ENCODE data around the gene LPCAT1.

LPCAT1 gene

DNA sequence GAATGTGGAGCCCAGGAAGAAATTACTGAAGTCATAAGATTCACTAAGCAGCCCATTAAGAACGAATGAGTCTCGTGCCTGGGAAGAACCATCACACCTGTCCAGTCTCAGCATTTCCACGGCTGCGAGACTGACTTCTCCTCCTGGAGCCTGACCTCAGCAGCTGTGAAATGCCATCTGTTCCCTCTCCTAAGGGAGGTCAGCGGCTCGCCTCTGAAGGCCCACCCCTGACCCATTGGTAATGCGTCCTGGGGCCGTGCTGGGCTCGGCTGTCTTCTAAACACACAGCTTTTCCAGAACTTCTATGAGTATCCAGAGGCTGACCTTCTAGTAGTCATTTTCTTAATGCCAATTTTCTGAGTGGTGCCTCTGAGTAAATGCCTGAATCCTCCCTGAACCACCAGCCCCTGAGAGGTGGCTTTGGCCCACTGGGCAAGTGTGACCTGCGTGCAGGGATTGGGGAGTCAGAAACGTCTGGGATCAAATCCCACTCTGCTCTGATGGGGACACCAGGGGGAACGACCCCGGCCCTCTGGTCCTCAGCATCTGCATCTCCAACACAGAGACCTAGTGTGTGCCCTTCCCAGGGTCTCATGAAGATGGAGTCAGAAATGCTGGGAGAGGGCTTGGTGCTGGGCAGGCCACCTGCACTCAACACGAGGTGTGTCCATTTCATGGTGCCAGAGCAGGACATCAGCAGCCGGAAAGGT lies 84.2 kb downstream of the LPCAT1 start:
- Mint-ChIP-seq H3K27ac (no peak overlapping the region), H3K27me3 (peaks cover 37% of the 10 kb centered on the region), H3K4me3 (no peak overlapping the region), H3K9me3 (no peaks in the 10 kb centered on the region), H3K4me1 (no peaks in the 10 kb centered on the region), H3K36me3 (no peaks in the 10 kb centered on the region)
- no peak for DNase-seq
- CTCF ChIA-PET = no interaction called here

DNA sequence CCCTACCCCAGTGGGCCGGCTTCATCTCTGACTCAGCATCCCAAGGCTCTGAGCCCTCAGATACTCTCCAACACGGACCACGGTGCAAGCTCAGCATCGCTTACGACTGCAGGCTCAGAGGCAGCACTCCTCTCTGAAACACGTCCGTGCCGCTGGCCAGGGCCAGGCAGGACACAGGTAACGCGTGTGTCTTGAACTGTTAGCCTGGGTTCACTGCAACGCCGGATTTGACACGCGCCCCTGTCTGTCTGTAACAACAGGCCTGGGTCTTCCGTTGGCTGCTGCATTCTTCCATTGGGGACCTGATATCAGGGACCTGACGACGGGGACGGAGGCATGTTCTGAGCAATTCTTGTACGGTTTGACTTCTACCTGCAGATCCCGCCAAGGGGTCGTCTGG lies 84.9 kb downstream of the LPCAT1 start:
- no peaks in the 10 kb centered on the region for H3K36me3 Mint-ChIP-seq
- no peak for DNase-seq
- no peak overlapping the region for H3K27ac Mint-ChIP-seq
- H3K9me3 Mint-ChIP-seq = no peaks in the 10 kb centered on the region
- H3K27me3 Mint-ChIP-seq = peaks cover 30% of the 10 kb centered on the region
- no peak overlapping the region for H3K4me3 Mint-ChIP-seq
- no peaks in the 10 kb centered on the region for H3K4me1 Mint-ChIP-seq
- CTCF ChIA-PET = no interaction called here

DNA sequence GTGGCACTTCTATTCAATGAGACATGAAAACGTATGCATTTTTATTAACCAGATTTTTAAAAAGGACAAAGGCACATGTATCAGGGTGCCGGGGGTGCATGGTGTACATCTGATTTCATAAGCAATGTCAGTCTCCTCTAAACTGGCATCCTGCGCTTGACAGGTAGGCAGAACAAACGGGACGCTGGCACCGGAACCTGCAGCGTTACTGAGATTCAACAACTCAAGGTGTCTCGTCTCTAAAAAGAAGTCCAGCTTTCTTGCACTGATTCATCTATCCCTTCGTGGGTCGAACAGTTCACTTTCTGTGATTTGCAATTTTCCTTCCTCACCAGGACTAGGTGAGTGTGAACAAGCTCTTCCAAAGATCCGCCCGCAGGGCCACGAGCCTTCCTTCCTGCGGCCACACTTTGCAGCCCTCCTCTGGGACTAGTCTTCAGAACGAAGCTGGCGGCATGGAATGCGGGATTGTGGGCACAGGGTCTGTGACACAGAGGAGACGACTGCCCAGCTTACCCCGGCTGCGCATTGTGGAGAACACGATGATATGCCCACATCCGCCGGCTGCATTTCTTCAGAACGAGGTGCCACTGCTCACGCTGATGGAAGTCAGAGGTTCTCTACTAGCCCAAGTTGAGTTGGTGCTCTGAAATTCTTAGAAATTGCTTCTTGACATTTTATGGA lies 85.7 kb downstream of the LPCAT1 start:
- no peaks in the 10 kb centered on the region for H3K36me3 Mint-ChIP-seq
- H3K4me1 Mint-ChIP-seq = no peaks in the 10 kb centered on the region
- H3K27ac Mint-ChIP-seq = no peak overlapping the region
- CTCF ChIA-PET = no interaction called here
- DNase-seq = no peak
- peaks cover 6% of the 10 kb centered on the region for H3K9me3 Mint-ChIP-seq
- no peak overlapping the region for H3K4me3 Mint-ChIP-seq
- peaks cover 22% of the 10 kb centered on the region for H3K27me3 Mint-ChIP-seq

DNA sequence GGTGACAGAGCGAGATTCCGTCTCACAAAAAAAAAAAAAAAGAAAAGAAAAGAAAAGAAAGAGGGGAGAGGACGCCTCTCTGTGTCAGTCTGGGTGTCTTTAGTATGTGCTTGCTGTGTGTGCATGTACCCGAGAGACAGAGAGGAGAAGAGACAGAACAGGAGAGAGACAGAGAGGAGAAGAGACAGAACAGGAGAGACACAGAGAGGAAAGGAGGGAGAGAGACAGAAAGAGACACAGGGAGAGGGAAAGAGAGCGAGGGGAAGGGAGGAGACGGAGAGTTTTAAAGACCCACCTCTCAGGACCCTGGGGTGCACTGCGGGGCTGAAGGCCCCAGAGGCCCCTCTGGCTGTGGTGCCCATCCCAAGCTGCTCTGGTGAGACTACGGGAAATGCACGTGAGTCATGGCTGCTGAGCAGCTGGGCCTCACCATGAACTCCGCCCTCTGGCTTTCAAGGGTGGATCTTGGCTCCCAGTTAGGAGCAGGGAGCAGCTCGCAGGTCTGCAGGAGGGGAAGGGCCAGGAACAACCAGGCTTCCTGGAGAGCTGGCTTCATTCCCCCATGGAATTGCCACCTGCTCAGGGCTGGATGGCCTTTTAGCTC lies 86.4 kb downstream of the LPCAT1 start:
- DNase-seq = no peak
- H3K4me3 Mint-ChIP-seq = no peak overlapping the region
- CTCF ChIA-PET = interaction anchor here (0.7 kb wide), 2 partner anchors 17 to 313 kb away, joined by 3 read pairs; no protein-coding TSS in a partner anchor
- H3K27ac Mint-ChIP-seq = no peak overlapping the region
- no peaks in the 10 kb centered on the region for H3K36me3 Mint-ChIP-seq
- H3K27me3 Mint-ChIP-seq = peaks cover 15% of the 10 kb centered on the region
- no peaks in the 10 kb centered on the region for H3K4me1 Mint-ChIP-seq
- H3K9me3 Mint-ChIP-seq = peaks cover 7% of the 10 kb centered on the region

- peaks cover 7% of the 10 kb centered on the region for H3K9me3 Mint-ChIP-seq
- H3K27ac Mint-ChIP-seq = no peak overlapping the region
- no peaks in the 10 kb centered on the region for H3K36me3 Mint-ChIP-seq
- no peak overlapping the region for H3K4me3 Mint-ChIP-seq
- peaks cover 8% of the 10 kb centered on the region for H3K27me3 Mint-ChIP-seq
- CTCF ChIA-PET = interaction anchor here (0.7 kb wide), 1 partner anchor 312 kb away, joined by 3 read pairs; no protein-coding TSS in a partner anchor
- no peak for DNase-seq
- no peaks in the 10 kb centered on the region for H3K4me1 Mint-ChIP-seq
These were observed 87.1 kb downstream of the LPCAT1 start for GRCh38 chr5:1436681-1437080.

DNA sequence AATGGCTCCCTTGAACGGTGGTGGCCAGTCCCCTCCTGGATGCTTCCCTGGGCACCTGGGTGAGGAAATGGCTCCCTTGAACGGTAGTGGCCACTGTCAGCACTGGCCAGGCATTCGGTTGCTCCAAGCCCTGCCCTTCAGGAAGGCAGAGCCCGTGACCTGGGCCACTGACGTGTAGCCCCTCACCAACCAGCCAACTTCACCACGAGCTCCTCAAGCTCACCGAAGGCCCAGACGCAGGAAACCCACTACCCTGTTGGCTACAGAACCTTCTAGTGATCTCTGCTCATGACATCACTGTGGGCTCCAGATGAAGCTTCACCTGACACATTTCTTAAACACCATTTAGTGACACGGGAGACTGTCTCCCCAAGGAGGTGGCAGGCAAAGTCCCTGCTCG lies 87.7 kb downstream of the LPCAT1 start:
- DNase-seq = no peak
- no peak overlapping the region for H3K4me3 Mint-ChIP-seq
- no peaks in the 10 kb centered on the region for H3K4me1 Mint-ChIP-seq
- CTCF ChIA-PET = no interaction called here
- no peaks in the 10 kb centered on the region for H3K36me3 Mint-ChIP-seq
- peaks cover 4% of the 10 kb centered on the region for H3K27me3 Mint-ChIP-seq
- peaks cover 7% of the 10 kb centered on the region for H3K9me3 Mint-ChIP-seq
- no peak overlapping the region for H3K27ac Mint-ChIP-seq

DNA sequence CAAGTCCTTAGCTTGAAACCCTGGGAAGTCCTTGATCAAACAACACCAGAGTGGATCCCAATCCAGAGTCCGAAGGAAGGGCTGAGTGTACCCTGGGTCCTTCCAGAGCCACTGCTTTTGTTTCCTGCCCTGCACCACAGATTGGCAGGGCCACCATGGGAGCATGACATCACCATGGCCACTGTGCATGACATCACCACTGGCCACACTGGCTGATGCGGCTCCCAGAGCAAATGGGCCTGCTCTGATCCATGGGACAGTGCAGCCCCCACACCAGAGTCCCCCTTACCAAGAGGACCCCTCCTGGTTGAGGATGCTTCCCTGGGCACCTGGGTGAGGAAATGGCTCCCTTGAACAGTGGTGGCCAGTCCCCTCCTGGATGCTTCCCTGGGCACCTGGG lies 88.4 kb downstream of the LPCAT1 start:
- Mint-ChIP-seq H3K36me3 (no peaks in the 10 kb centered on the region), H3K27ac (no peak overlapping the region), H3K4me1 (no peaks in the 10 kb centered on the region), H3K4me3 (no peak overlapping the region), H3K27me3 (peaks cover 5% of the 10 kb centered on the region), H3K9me3 (peaks cover 10% of the 10 kb centered on the region)
- DNase-seq = no peak
- CTCF ChIA-PET = no interaction called here

- Mint-ChIP-seq H3K27ac (no peak overlapping the region), H3K36me3 (peaks cover 4% of the 10 kb centered on the region), H3K4me3 (no peak overlapping the region), H3K27me3 (peaks cover 9% of the 10 kb centered on the region), H3K9me3 (peaks cover 35% of the 10 kb centered on the region), H3K4me1 (no peaks in the 10 kb centered on the region)
- no peak for DNase-seq
- CTCF ChIA-PET = no interaction called here
These were observed 91.5 kb downstream of the LPCAT1 start for GRCh38 chr5:1432296-1432695.

- CTCF ChIA-PET = no interaction called here
- no peak overlapping the region for H3K4me3 Mint-ChIP-seq
- no peak for DNase-seq
- H3K27me3 Mint-ChIP-seq = peaks cover 7% of the 10 kb centered on the region
- H3K36me3 Mint-ChIP-seq = peaks cover 4% of the 10 kb centered on the region
- no peak overlapping the region for H3K27ac Mint-ChIP-seq
- H3K9me3 Mint-ChIP-seq = peaks cover 38% of the 10 kb centered on the region
- no peaks in the 10 kb centered on the region for H3K4me1 Mint-ChIP-seq
These were observed 91.9 kb downstream of the LPCAT1 start for GRCh38 chr5:1431896-1432295.

GRCh38 chr5:1431021-1431811 lies 92.5 kb downstream of the LPCAT1 start:
- H3K27me3 Mint-ChIP-seq = peaks cover 12% of the 10 kb centered on the region
- CTCF ChIA-PET = no interaction called here
- H3K4me1 Mint-ChIP-seq = no peaks in the 10 kb centered on the region
- DNase-seq = no peak
- no peak overlapping the region for H3K4me3 Mint-ChIP-seq
- H3K36me3 Mint-ChIP-seq = peaks cover 6% of the 10 kb centered on the region
- no peak overlapping the region for H3K27ac Mint-ChIP-seq
- peaks cover 42% of the 10 kb centered on the region for H3K9me3 Mint-ChIP-seq

DNA sequence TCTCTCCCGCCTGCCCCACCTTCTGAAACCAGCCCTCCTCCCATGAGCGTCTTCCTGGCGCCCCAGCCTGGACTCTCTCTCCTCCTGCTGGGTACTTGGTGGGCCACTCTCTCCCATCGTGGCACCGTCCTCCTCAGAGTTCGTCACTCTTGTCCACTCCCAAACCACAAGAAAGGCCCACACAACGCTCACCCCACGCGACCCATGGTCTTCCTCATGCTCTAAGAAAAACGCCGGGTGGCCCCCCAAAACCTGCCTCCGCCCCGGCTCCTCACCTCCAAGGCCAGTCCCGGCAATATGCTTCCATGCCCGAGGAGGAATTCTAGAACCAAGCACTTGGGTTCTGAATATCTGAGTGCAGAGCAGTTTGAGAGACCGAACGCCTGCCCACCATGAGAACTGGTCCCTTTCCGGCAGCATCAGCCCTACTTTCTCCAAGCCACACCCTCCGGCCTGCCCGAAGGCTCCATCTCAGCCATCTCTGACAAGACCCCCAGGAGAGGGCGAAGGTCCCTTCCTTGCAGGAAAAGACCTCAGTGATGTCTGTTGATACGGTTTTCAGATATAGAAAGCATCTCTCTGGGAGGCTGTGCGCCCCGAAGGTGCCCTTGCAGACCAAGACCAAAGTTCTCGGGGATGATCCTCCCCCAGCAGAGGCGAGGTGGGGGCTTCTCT lies 93.5 kb downstream of the LPCAT1 start:
- CTCF ChIA-PET = no interaction called here
- Mint-ChIP-seq H3K4me1 (no peaks in the 10 kb centered on the region), H3K27ac (no peak overlapping the region), H3K36me3 (peaks cover 6% of the 10 kb centered on the region), H3K9me3 (peaks cover 44% of the 10 kb centered on the region), H3K27me3 (peaks cover 14% of the 10 kb centered on the region), H3K4me3 (no peak overlapping the region)
- DNase-seq = no peak

GRCh38 chr5:1429496-1429895 lies 94.3 kb downstream of the LPCAT1 start:
- Mint-ChIP-seq H3K4me1 (no peaks in the 10 kb centered on the region), H3K9me3 (peaks cover 44% of the 10 kb centered on the region), H3K36me3 (peaks cover 6% of the 10 kb centered on the region), H3K4me3 (no peak overlapping the region), H3K27ac (no peak overlapping the region), H3K27me3 (peaks cover 17% of the 10 kb centered on the region)
- DNase-seq = no peak
- CTCF ChIA-PET = no interaction called here

GRCh38 chr5:1429066-1429465 lies 94.7 kb downstream of the LPCAT1 start:
- Mint-ChIP-seq H3K36me3 (peaks cover 6% of the 10 kb centered on the region), H3K27ac (no peak overlapping the region), H3K9me3 (peaks cover 47% of the 10 kb centered on the region), H3K4me3 (no peak overlapping the region), H3K27me3 (peaks cover 17% of the 10 kb centered on the region), H3K4me1 (no peaks in the 10 kb centered on the region)
- CTCF ChIA-PET = no interaction called here
- DNase-seq = no peak

- no peak for DNase-seq
- no peaks in the 10 kb centered on the region for H3K4me1 Mint-ChIP-seq
- CTCF ChIA-PET = no interaction called here
- H3K27ac Mint-ChIP-seq = no peak overlapping the region
- no peak overlapping the region for H3K4me3 Mint-ChIP-seq
- H3K27me3 Mint-ChIP-seq = peaks cover 17% of the 10 kb centered on the region
- H3K9me3 Mint-ChIP-seq = peaks cover 41% of the 10 kb centered on the region
- H3K36me3 Mint-ChIP-seq = peaks cover 6% of the 10 kb centered on the region
These were observed 95.7 kb downstream of the LPCAT1 start for GRCh38 chr5:1428107-1428506.
